Measurements from ENCODE around the gene DPYSL3.

GRCh38 chr5:147446523-147446922 lies 63.3 kb downstream of the DPYSL3 start:
- TF ChIP-seq, protein P1, sequence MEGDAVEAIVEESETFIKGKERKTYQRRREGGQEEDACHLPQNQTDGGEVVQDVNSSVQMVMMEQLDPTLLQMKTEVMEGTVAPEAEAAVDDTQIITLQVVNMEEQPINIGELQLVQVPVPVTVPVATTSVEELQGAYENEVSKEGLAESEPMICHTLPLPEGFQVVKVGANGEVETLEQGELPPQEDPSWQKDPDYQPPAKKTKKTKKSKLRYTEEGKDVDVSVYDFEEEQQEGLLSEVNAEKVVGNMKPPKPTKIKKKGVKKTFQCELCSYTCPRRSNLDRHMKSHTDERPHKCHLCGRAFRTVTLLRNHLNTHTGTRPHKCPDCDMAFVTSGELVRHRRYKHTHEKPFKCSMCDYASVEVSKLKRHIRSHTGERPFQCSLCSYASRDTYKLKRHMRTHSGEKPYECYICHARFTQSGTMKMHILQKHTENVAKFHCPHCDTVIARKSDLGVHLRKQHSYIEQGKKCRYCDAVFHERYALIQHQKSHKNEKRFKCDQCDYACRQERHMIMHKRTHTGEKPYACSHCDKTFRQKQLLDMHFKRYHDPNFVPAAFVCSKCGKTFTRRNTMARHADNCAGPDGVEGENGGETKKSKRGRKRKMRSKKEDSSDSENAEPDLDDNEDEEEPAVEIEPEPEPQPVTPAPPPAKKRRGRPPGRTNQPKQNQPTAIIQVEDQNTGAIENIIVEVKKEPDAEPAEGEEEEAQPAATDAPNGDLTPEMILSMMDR (IDR thresholded peaks at IDR 0.05) = no peak
- TF ChIP-seq ZFX (IDR thresholded peaks at IDR 0.05; ENCODE audit: borderline replicate concordance) = no peak
